WTC11 (cell line): ENCODE measurements around the gene GHR.

Source experiments
- CTCF ChIP-seq: fragments of 200-600 bp; IDR thresholded peaks from 2 replicates; pipeline ENCODE4 v1.8.0; 2022; ENCODE audit warnings: antibody characterized with exemption
- E2F1 ChIP-seq: sonication (generic); formaldehyde crosslinking; IDR thresholded peaks from 2 replicates; pipeline ENCODE4 v1.8.0; 2022; ENCODE audit warnings: mild to moderate bottlenecking, missing genetic modification reagents
- FOXJ3 ChIP-seq: sonication (generic); formaldehyde crosslinking; IDR thresholded peaks from 2 replicates; pipeline ENCODE4 v1.9.0; 2021; ENCODE audit warnings: missing genetic modification reagents, mild to moderate bottlenecking, borderline replicate concordance
- HMGA2 ChIP-seq: fragments of 250-450 bp; sonication (Bioruptor Pico); IDR thresholded peaks from 2 replicates; pipeline ENCODE4 v1.4.0; 2021; ENCODE audit warnings: mild to moderate bottlenecking, moderate library complexity
- IRF2 ChIP-seq: sonication (generic); formaldehyde crosslinking; IDR thresholded peaks from 2 replicates; pipeline ENCODE4 v1.8.0; 2022; ENCODE audit warnings: low read depth, missing genetic modification reagents, borderline replicate concordance
- MXD4 ChIP-seq: fragments of 250-450 bp; sonication (Bioruptor Pico); IDR thresholded peaks from 2 replicates; pipeline ENCODE4 v1.8.0; 2021; ENCODE audit warnings: mild to moderate bottlenecking, moderate library complexity, borderline replicate concordance
- NFYB ChIP-seq: sonication (generic); formaldehyde crosslinking; conservative IDR thresholded peaks from 2 replicates; pipeline ENCODE4 v1.8.0; 2022; ENCODE audit warnings: low read depth, missing genetic modification reagents
- SP1 ChIP-seq: sonication (generic); formaldehyde crosslinking; conservative IDR thresholded peaks from 2 replicates; pipeline ENCODE4 v1.8.1; 2022; ENCODE audit warnings: missing genetic modification reagents
- USF2 ChIP-seq: sonication (generic); formaldehyde crosslinking; IDR thresholded peaks from 2 replicates; pipeline ENCODE4 v1.8.1; 2023; ENCODE audit warnings: mild to moderate bottlenecking, missing genetic modification reagents, moderate library complexity
- ZNF121 ChIP-seq: sonication (generic); formaldehyde crosslinking; IDR thresholded peaks from 2 replicates; pipeline ENCODE4 v1.8.0; 2023; ENCODE audit warnings: missing genetic modification reagents
- ZNF423 ChIP-seq: fragments of 250-450 bp; sonication (Bioruptor Pico); IDR thresholded peaks from 2 replicates; pipeline ENCODE4 v2.1.2; 2022; ENCODE audit warnings: mild to moderate bottlenecking, moderate library complexity
- ZNF425 ChIP-seq: fragments of 250-450 bp; sonication (Bioruptor Pico); conservative IDR thresholded peaks from 2 replicates; pipeline ENCODE4 v1.9.0; 2021; ENCODE audit warnings: mild to moderate bottlenecking
- TF ChIP-seq, protein P1 (sequence below): sonication (generic); formaldehyde crosslinking; IDR thresholded peaks from 2 replicates; pipeline ENCODE4 v1.8.0; 2022; ENCODE audit warnings: mild to moderate bottlenecking, missing genetic modification reagents

GRCh38 chr5:42634575-42634974, 211.3 kb downstream of the GHR start:
- TF ChIP-seq ZNF121 (CRISPR knock-in tag) (no peak), IRF2 (CRISPR knock-in tag) (no peak), USF2 (CRISPR knock-in tag) (no peak), ZNF423 (CRISPR knock-in tag) (no peak), NFYB (CRISPR knock-in tag) (no peak), CTCF (no peak), SP1 (CRISPR knock-in tag) (no peak), MXD4 (CRISPR knock-in tag) (no peak), E2F1 (no peak), FOXJ3 (CRISPR knock-in tag) (no peak), ZNF425 (no peak), HMGA2 (CRISPR knock-in tag) (no peak)
- TF ChIP-seq, protein P1, sequence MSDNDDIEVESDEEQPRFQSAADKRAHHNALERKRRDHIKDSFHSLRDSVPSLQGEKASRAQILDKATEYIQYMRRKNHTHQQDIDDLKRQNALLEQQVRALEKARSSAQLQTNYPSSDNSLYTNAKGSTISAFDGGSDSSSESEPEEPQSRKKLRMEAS: no peak
